ENCODE results near the gene RINL. TPM values are rescaled to one million over a fixed set of nuclear protein-coding genes. Genes with fewer than 3 reads are reported as not detected.

RINL gene
- polyA plus RNA-seq, 1 donor from 2014 or later, result 0.77 TPM

GRCh38 chr19:38920602-38921419 lies 42.7 kb upstream of the RINL start:
- H4K20me1 ChIP-seq (ENCODE audit: insufficient read depth), result no peaks in the 10 kb centered on the region
- no peaks in the 10 kb centered on the region for H3K27me3 ChIP-seq (ENCODE audit: insufficient read depth, low read depth, low read length)
- no peak for TF ChIP-seq EZH2 (IDR thresholded peaks at IDR 0.05; ENCODE audit: borderline replicate concordance, insufficient read depth, low read length, poor library complexity, severe bottlenecking)
- TF ChIP-seq TAF1 (IDR thresholded peaks at IDR 0.05; ENCODE audit: low read depth), result no peak
- no peak for TF ChIP-seq RAD21 (conservative IDR thresholded peaks at IDR 0.05)
- no peak for TF ChIP-seq MXI1 (conservative IDR thresholded peaks at IDR 0.05; ENCODE audit: poor library complexity, severe bottlenecking)
- no peak for TF ChIP-seq EP300 (conservative IDR thresholded peaks at IDR 0.05; ENCODE audit: poor library complexity, severe bottlenecking)
- no peak for TF ChIP-seq CTCF (IDR thresholded peaks at IDR 0.05; ENCODE audit: poor library complexity, severe bottlenecking)
- TF ChIP-seq SMC3 (conservative IDR thresholded peaks at IDR 0.05; ENCODE audit: poor library complexity), result no peak
- no peak for TF ChIP-seq REST (IDR thresholded peaks at IDR 0.05; ENCODE audit: borderline replicate concordance)
- no peak for TF ChIP-seq POLR2AphosphoS5 (IDR thresholded peaks at IDR 0.05)
- H2AFZ ChIP-seq (ENCODE audit: low read depth, low read length), result no peak overlapping the region
- H3K36me3 ChIP-seq (ENCODE audit: insufficient read depth, low read length), result no peaks in the 10 kb centered on the region
- H3F3A ChIP-seq (ENCODE audit: insufficient read depth, low read length, poor library complexity, severe bottlenecking), result no peaks in the 10 kb centered on the region
- H3K4me3 ChIP-seq (ENCODE audit: low read length), result no peak overlapping the region
- no peak overlapping the region for H3K27ac ChIP-seq (ENCODE audit: low read length)
- H3K9ac ChIP-seq (ENCODE audit: low read length), result no peak overlapping the region
- H3K4me2 ChIP-seq (ENCODE audit: low read length), result no peak overlapping the region
- no peaks in the 10 kb centered on the region for H3K79me2 ChIP-seq (replicated peaks; ENCODE audit: insufficient read depth, low read length)
- no peaks in the 10 kb centered on the region for H3K9me2 ChIP-seq (ENCODE audit: insufficient read depth, low read length)
- H3K9me3 ChIP-seq (ENCODE audit: low read length), result no peaks in the 10 kb centered on the region

GRCh38 chr19:38919837-38920601 lies 41.9 kb upstream of the RINL start:
- H3K4me3 ChIP-seq (ENCODE audit: low read length), result no peak overlapping the region
- H3K79me2 ChIP-seq (replicated peaks; ENCODE audit: insufficient read depth, low read length), result no peaks in the 10 kb centered on the region
- TF ChIP-seq RAD21 (conservative IDR thresholded peaks at IDR 0.05), result no peak
- no peak for TF ChIP-seq REST (IDR thresholded peaks at IDR 0.05; ENCODE audit: borderline replicate concordance)
- TF ChIP-seq MXI1 (conservative IDR thresholded peaks at IDR 0.05; ENCODE audit: poor library complexity, severe bottlenecking), result no peak
- no peak for TF ChIP-seq SMC3 (conservative IDR thresholded peaks at IDR 0.05; ENCODE audit: poor library complexity)
- no peak for TF ChIP-seq CTCF (IDR thresholded peaks at IDR 0.05; ENCODE audit: poor library complexity, severe bottlenecking)
- no peak for TF ChIP-seq TAF1 (IDR thresholded peaks at IDR 0.05; ENCODE audit: low read depth)
- TF ChIP-seq POLR2AphosphoS5 (IDR thresholded peaks at IDR 0.05), result no peak
- no peak for TF ChIP-seq EP300 (conservative IDR thresholded peaks at IDR 0.05; ENCODE audit: poor library complexity, severe bottlenecking)
- no peak for TF ChIP-seq EZH2 (IDR thresholded peaks at IDR 0.05; ENCODE audit: borderline replicate concordance, insufficient read depth, low read length, poor library complexity, severe bottlenecking)
- H3K36me3 ChIP-seq (ENCODE audit: insufficient read depth, low read length), result no peaks in the 10 kb centered on the region
- H3K27me3 ChIP-seq (ENCODE audit: insufficient read depth, low read depth, low read length), result no peaks in the 10 kb centered on the region
- H3K27ac ChIP-seq (ENCODE audit: low read length), result no peak overlapping the region
- no peak overlapping the region for H2AFZ ChIP-seq (ENCODE audit: low read depth, low read length)
- no peaks in the 10 kb centered on the region for H3K9me2 ChIP-seq (ENCODE audit: insufficient read depth, low read length)
- no peaks in the 10 kb centered on the region for H3F3A ChIP-seq (ENCODE audit: insufficient read depth, low read length, poor library complexity, severe bottlenecking)
- H3K9me3 ChIP-seq (ENCODE audit: low read length), result no peaks in the 10 kb centered on the region
- no peak overlapping the region for H3K4me2 ChIP-seq (ENCODE audit: low read length)
- no peaks in the 10 kb centered on the region for H4K20me1 ChIP-seq (ENCODE audit: insufficient read depth)
- no peak overlapping the region for H3K9ac ChIP-seq (ENCODE audit: low read length)

All from neural cell (in vitro differentiated cells).